OCI-LY1 (cell line): ENCODE measurements around the gene FBXW12.

Experiments
- H2AFZ ChIP-seq: fragments of 200-600 bp; sonication (generic), shearing (Covaris generic); 2 replicates; pipeline ENCODE4 v1.6.0; 2014; ENCODE audit warnings: antibody characterized with exemption, mild to moderate bottlenecking, low read length
- H3F3A ChIP-seq: fragments of 200-600 bp; sonication (generic), shearing (Covaris generic); 2 replicates; pipeline ENCODE4 v1.6.0; 2014; ENCODE audit warnings: mild to moderate bottlenecking, antibody characterized with exemption, low read length, moderate library complexity; ENCODE audit not compliant: insufficient read depth
- H3K27ac ChIP-seq: fragments of 200-600 bp; sonication (generic); 2 replicates; pipeline ENCODE4 v1.5.1; 2014; ENCODE audit warnings: low read length, mixed run types, mild to moderate bottlenecking, low read depth; ENCODE audit not compliant: poor library complexity, severe bottlenecking
- H3K27me3 ChIP-seq: fragments of 200-600 bp; sonication (generic); 2 replicates; pipeline ENCODE4 v1.6.0; 2014; ENCODE audit warnings: antibody characterized with exemption, mild to moderate bottlenecking, low read length, moderate library complexity; ENCODE audit not compliant: insufficient read depth
- H3K36me3 ChIP-seq: fragments of 200-600 bp; sonication (generic); 2 replicates; pipeline ENCODE4 v1.6.1; 2014; ENCODE audit warnings: mild to moderate bottlenecking, antibody characterized with exemption, low read length, moderate library complexity, mixed read lengths; ENCODE audit not compliant: insufficient read depth
- H3K4me1 ChIP-seq: fragments of 200-600 bp; sonication (generic); 2 replicates; pipeline ENCODE4 v1.5.1; 2014; ENCODE audit warnings: mild to moderate bottlenecking, low read length, moderate library complexity; ENCODE audit not compliant: insufficient read depth, severe bottlenecking
- H3K4me2 ChIP-seq: fragments of 200-600 bp; sonication (generic), shearing (Covaris generic); 2 replicates; pipeline ENCODE4 v1.6.1; 2014; ENCODE audit warnings: low read length
- H3K4me3 ChIP-seq: fragments of 200-600 bp; sonication (generic); 2 replicates; pipeline ENCODE4 v1.5.1; 2014; ENCODE audit warnings: low read length, low read depth, mild to moderate bottlenecking, mixed read lengths; ENCODE audit not compliant: poor library complexity, severe bottlenecking
- H3K79me2 ChIP-seq: fragments of 200-600 bp; shearing (Covaris generic); 2 replicates; pipeline ENCODE4 v1.6.1; 2016; ENCODE audit warnings: mixed run types, low read length, mixed read lengths; ENCODE audit not compliant: insufficient read depth
- H3K9ac ChIP-seq: fragments of 200-600 bp; sonication (generic), shearing (Covaris generic); 2 replicates; pipeline ENCODE4 v1.6.1; 2014; ENCODE audit warnings: mild to moderate bottlenecking, low read length, mixed read lengths
- H3K9me2 ChIP-seq: fragments of 200-600 bp; sonication (generic), shearing (Covaris generic); 2 replicates; pipeline ENCODE4 v1.6.1; 2014; ENCODE audit warnings: low read depth, mild to moderate bottlenecking, low read length, mixed read lengths
- H3K9me3 ChIP-seq: fragments of 200-600 bp; shearing (Covaris generic); 2 replicates; pipeline ENCODE4 v1.6.1; 2014; ENCODE audit warnings: low read length, mixed read lengths
- H4K20me1 ChIP-seq: fragments of 200-600 bp; sonication (generic), shearing (Covaris generic); 2 replicates; pipeline ENCODE4 v1.6.0; 2016; ENCODE audit warnings: mild to moderate bottlenecking, low read length; ENCODE audit not compliant: insufficient read depth
- EZH2 ChIP-seq: fragments of 200-600 bp; sonication (generic), shearing (Covaris generic); IDR thresholded peaks from 2 replicates; pipeline ENCODE4 v1.8.0; 2017; ENCODE audit warnings: borderline replicate concordance, mixed run types, mild to moderate bottlenecking, antibody characterized with exemption, low read length, moderate library complexity, mixed read lengths
- TF ChIP-seq, protein P1 (sequence below): fragments of 200-600 bp; sonication (generic), shearing (Covaris generic); IDR thresholded peaks from 2 replicates; pipeline ENCODE4 v1.5.1; 2017; ENCODE audit warnings: mild to moderate bottlenecking, antibody characterized with exemption, low read length, moderate library complexity, mixed read lengths

Gene FBXW12

DNA sequence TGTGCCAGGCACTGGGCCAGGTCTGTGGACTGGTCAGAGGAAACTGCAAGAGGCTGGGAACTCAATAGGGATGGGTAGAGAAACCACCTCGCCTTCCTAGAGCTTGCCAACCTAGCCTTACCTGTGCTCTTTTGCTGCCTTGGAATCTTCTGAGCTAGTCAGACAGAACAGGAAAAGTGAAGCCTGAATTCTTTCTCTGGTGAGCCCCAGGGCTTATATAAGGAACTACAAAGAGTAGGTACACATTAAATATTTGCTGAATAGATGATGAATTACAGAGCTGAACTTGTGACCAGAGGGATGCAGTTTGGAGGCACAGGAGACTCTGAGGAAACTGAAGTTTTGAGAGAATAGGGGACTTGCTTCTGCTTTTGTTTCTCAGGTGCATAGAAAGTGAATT, 15.6 kb upstream of the FBXW12 start:
- Histone ChIP-seq H3K27me3 (0 out of 2 replicates have a peak, but pooled peaks cover 10% of the 10 kb centered on the region), H3K4me2 (no peak overlapping the region), H3K27ac (no peak overlapping the region), H3F3A (no peaks in the 10 kb centered on the region), H4K20me1 (no peaks in the 10 kb centered on the region), H3K4me3 (no peak overlapping the region), H3K9ac (no peak overlapping the region), H3K79me2 (no peaks in the 10 kb centered on the region), H3K9me3 (peaks cover 10% of the 10 kb centered on the region; the same call in 1 of the 2 replicates), H3K36me3 (no peaks in the 10 kb centered on the region), H2AFZ (no peak overlapping the region), H3K4me1 (no peaks in the 10 kb centered on the region), H3K9me2 (no peaks in the 10 kb centered on the region)
- TF ChIP-seq, protein P1, sequence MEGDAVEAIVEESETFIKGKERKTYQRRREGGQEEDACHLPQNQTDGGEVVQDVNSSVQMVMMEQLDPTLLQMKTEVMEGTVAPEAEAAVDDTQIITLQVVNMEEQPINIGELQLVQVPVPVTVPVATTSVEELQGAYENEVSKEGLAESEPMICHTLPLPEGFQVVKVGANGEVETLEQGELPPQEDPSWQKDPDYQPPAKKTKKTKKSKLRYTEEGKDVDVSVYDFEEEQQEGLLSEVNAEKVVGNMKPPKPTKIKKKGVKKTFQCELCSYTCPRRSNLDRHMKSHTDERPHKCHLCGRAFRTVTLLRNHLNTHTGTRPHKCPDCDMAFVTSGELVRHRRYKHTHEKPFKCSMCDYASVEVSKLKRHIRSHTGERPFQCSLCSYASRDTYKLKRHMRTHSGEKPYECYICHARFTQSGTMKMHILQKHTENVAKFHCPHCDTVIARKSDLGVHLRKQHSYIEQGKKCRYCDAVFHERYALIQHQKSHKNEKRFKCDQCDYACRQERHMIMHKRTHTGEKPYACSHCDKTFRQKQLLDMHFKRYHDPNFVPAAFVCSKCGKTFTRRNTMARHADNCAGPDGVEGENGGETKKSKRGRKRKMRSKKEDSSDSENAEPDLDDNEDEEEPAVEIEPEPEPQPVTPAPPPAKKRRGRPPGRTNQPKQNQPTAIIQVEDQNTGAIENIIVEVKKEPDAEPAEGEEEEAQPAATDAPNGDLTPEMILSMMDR: no peak
- TF ChIP-seq EZH2: no peak

DNA sequence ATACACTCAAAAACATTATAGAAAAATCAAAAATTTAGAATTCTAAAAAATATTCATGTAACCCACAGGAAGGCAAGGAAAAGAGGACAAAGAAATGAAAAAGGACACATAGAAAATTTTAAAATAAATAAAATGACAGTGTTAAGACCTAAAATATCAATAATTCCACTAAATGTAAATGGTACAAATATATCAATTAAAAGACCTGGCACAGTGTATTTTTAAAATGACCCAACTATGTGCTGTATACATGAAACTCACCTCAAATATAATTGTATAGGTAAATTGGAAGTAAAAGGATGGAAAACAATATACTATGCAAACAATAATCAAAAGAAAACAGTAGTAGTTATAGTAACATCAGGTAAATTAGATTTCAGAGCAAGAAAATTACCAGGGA, 10.1 kb upstream of the FBXW12 start:
- Histone ChIP-seq H2AFZ (no peak overlapping the region), H3K79me2 (no peaks in the 10 kb centered on the region), H3K9me2 (no peaks in the 10 kb centered on the region), H3F3A (no peaks in the 10 kb centered on the region), H3K9me3 (peaks cover 7% of the 10 kb centered on the region), H3K27me3 (0 out of 2 replicates have a peak, but pooled peaks cover 5% of the 10 kb centered on the region), H3K4me3 (no peak overlapping the region), H3K4me1 (no peaks in the 10 kb centered on the region), H4K20me1 (no peaks in the 10 kb centered on the region), H3K36me3 (no peaks in the 10 kb centered on the region; the same call in 1 of the 2 replicates), H3K4me2 (no peak overlapping the region), H3K9ac (no peak overlapping the region), H3K27ac (no peak overlapping the region)
- TF ChIP-seq, protein P1: no peak
- TF ChIP-seq EZH2: no peak

DNA sequence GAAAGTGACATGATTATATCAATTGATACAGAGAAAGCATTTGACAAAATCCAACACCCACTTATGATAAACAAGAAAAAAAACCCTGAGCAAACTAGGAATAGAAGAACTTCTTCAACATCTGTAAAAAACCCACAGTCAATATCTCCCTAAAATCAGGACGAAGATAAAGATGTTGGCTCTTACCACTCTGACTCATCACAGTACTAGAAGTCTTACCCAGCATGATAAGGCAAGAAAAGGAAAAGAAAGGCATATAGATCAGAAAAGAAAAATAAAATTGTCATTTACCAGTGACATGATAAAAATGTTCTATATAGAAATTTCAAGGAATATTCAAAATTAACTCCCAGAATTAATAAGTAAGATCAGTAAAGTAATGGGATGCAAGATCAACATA, 7.2 kb upstream of the FBXW12 start:
- no peak for TF ChIP-seq EZH2
- TF ChIP-seq, protein P1: no peak

More for the DNA sequence above, 7.2 kb upstream of the FBXW12 start:
- Histone ChIP-seq H3K27me3 (no peaks in the 10 kb centered on the region), H3K4me3 (no peak overlapping the region), H3K9me2 (no peaks in the 10 kb centered on the region), H3K27ac (no peak overlapping the region), H3K9ac (no peak overlapping the region), H3K4me1 (peaks cover 5% of the 10 kb centered on the region), H4K20me1 (no peaks in the 10 kb centered on the region), H3K9me3 (peaks cover 6% of the 10 kb centered on the region), H3K4me2 (no peak overlapping the region), H3F3A (no peaks in the 10 kb centered on the region), H2AFZ (no peak overlapping the region), H3K36me3 (no peaks in the 10 kb centered on the region; the same call in 1 of the 2 replicates), H3K79me2 (no peaks in the 10 kb centered on the region)
